HG02610 (cell line): Measurements from ENCODE around the gene AFF3.

Source experiments
- ATAC-seq: cut with Tn5 transposase; IDR thresholded peaks from one replicate; pipeline ENCODE4 v1.9.1; 2021; ENCODE audit warnings: mild to moderate bottlenecking, moderate library complexity; ENCODE audit not compliant: unreplicated experiment

Gene AFF3

DNA sequence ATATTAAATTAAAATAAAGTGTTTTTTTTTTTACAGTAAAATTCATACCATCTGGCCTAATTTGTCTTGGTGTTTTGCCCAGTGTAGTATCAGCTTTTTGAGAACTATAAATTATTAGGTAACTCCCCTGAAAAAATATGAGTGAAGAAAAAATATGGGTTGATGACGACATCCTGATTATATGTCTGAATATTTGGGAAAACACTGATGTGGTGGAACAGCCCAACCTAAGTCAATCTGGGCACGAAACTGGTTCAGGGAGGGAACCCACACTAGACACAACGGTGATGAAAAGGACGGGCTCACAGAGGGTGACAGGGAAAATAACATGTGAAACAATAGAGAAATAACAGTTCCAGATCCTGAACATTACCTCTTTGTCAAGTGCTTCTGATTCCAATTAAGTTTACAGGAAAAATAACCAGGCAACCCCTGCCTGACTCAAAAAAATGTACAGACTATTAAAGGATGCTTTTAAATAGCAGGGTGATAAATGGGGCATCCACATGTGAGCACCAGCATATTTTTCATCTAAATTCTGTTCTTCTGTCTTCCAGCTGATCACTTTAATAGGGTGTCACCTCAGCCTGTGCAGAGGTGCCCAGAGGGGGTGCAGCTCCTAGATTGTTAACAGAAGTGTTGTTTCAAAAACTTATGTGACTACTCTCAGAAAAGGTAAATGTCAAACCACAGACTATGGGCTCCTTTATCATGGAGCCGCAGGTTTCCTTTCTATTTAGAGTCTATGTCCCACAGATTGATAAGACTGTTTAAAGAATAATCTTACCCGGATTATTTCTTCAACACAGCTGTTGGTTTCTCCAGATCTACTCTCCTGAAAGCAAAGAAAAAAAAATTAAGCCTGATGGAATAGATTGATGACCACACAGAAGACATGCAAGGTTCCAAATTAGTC lies 305.4 kb downstream of the AFF3 start:
- ATAC-seq, result no peak

DNA sequence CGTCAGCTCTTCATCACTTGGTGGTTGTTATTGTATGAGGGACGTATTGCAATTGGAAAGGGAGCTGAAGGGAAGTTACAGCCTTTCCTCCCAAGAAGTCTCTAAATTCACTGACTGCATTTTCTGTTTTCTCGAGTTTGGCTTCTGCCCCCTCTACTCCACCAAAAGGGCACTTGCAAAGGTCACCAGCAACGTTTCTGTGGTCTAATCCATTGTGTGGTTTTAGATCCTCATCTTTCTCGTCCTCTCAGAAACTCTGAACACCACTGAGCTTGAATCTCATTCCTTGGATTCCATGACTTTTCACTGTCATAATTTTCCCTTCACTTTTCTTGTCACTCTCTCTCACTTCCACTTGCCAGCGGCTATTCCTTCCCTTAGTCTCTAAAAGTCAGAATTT lies 308.0 kb downstream of the AFF3 start:
- ATAC-seq, result no peak

DNA sequence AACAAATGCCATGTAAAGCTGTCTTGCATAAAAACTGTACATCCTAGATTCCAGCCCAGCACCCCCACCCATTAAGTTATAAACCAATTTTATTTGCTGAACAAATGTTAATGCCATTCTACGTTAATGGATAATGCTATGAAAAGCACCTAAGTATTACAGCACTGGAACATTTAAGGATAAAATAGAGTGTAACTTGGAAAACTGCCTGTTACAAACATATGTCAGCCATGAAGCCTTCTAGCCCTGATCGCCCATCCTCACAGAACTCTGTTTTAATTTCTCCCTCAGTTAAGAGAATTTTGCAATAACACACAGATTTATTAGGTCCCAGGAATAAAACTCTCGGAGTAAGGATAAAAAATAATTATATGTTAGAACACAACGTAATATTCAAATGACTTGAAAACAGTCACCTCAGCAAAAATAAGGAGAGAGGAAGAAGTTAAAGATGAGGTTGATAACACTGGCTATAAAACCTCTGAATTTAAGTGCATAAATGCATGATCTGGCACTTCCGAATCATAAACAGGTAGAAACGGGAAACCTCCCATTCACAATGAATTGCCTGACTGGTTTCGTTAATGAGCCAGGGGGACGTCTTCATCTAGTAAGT lies 308.7 kb downstream of the AFF3 start:
- no peak for ATAC-seq

DNA sequence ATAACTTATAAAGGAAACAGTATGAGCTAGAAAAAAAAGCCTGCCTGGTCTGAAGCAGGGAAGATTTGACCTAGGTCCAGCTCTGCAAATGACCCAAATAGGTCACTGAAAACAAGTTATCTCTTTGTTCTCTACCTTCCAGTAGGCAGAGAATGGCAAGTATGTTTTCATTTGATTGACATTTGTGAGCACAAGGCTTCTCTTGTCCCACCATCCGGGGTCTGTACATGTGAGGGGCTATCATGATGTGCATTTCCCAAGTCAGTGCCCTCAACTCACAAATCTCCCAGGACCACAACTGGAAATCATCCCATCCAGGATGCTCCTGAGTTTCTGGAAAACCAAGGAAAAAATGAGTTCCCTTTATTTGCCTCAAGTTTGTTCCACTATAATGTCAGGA lies 309.5 kb downstream of the AFF3 start:
- ATAC-seq, result no peak

DNA sequence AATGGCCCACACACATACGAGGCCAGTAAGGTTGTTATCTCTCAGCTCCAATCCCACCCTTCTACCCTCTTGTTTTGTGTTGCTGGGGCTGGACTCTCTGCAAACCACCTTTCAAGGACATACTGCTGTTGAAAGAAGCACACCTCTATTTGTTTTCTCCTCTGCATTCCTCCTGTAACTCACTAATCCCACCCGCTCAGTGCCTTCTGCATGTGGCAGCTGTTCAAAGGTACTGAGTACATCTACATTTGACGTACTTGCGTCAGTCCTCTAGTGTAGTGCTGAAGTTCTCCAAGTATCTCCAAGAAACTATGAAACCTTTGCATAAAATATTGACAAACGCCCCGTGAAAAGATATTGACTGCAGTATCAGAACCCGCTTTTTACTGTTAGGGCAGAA lies 310.6 kb downstream of the AFF3 start:
- ATAC-seq, result no peak

DNA sequence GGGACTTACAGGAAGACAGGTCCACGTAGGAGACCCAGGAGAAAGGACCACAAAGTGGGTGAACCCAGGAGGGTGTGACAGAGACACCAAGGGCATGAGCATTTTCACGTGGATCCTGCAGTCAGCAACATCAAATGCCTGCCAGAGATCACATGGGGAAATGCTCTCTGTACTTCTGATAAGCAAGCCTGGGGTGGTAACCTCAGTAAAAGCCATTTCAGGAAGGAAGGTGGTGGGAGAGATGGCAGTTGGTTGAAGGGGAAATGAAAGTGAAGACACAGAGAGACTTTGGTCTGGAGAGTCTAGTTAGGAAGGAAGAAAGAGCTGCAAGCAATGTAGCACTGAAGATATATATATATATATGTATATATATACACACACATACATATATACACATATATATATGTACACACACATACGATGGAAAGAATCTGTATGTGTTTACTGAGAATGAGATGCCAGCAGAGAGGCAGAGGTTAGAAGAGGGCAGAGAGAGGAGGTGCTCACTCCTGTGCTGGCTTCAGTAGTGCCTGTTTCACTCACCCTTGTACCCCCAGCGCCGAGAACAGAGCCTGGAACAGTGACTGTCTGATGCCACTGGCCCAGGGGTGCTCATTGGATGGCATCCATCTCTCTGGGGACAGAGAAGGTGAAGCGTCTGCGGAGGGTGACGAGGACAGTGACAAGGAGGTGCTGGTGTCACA lies 314.9 kb downstream of the AFF3 start:
- no peak for ATAC-seq

DNA sequence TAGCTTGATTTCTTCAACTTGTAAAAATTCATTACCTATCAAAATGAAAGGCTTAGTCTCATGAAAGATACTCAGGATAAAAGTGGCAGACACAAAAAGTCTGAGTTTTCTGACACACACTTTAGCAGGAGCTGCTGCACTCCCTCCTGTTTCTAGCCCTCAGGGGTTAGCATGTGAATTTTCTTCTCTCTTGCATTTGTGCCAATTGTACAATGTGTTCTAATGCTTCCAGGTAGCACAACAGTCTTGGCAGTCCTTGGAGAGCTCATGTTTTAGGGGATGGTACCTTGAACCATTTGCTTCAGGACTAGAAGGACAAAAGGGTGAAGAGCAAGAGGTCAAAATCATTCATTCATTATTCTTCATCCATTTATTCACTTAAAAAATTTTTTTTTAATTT lies 316.8 kb downstream of the AFF3 start:
- ATAC-seq, result no peak

DNA sequence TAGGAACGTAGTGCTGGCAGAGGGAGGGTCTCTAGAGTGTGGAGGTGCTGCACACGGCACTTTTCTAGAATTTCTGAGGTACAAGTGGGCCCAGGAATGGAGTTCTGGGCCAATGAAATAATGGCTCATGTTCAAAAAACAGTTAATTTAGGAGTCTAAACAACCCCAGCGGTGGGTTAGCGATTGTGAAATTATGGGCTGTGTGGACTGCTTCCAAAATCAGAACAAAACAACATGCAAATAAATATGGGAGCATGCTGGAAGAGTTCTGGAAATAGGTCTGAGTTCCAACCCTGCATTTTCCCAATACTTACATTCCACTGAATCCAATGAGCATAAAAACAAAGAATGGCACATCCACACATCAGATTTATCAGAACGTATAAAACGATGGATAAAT lies 317.6 kb downstream of the AFF3 start:
- ATAC-seq, result no peak

DNA sequence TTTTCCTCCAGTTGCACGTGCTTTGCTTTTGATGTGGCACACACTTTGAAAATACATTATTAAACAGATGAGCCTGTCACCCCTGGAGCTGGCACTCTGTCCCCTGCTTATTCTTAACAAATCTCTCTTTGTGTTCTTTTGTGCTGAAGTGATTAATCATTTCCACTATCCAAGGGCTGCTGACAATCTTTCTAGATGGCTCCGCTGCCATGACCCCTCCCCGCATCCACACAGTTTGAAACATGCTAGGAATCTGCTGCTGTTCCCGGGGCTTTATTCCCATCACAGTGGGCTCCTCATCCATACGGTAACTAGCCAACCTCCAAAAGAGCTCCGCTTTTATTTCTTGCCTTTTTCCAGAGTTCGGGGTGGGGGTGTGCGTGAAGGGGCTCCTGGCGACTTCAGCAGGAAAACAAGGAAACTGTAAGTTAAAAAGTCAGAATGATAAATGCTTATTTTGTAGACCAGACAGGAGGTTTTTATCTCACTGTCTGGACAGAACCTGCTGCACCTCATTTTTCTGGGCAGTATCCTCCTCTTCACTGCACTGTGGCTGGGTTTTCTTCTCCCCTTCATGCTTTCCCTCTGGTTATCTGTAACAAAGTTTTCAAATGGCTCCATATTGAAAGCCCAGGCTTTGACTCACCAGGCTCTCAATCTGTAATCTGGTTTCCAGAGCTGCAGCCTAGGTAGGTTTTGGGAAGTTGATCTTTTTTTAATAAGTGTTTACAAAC lies 319.7 kb downstream of the AFF3 start:
- no peak for ATAC-seq

DNA sequence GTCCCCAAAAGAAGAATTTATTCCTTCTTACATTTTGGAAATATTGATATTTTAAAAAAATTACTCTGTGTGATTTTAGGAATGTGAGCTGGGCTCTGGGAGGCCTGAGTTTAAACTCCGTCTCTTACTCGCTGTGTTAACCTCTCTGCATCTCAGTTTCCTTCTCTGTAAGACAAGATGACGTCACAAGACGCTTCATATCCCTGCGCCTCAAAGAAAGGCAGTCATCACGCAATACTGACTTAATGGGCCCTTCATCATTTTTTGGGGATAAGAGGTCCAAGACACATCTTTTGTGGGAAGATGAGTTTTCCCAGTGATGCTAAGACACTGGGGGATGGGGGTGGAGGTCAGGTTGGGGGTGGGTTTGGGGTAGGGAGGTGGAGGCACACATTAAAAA lies 320.4 kb downstream of the AFF3 start:
- no peak for ATAC-seq

DNA sequence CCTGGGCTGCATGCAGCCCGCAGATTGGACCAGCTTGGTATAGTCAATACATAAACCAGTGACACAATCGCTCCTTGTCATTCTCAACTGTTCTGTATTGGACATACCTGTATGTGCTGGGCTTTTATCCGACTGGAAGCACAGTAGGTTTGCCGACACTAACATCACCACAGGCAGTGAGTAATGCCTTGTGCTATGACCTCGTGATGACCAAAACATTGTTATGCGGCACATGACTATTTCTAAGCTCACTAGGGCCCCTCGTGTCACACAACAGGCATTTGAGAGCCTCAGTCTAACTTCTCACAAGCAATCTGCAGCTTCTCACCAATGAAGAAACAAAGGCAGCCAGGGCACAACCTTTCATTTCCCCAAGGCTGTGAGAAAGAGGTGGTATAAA lies 320.8 kb downstream of the AFF3 start:
- ATAC-seq, result no peak

DNA sequence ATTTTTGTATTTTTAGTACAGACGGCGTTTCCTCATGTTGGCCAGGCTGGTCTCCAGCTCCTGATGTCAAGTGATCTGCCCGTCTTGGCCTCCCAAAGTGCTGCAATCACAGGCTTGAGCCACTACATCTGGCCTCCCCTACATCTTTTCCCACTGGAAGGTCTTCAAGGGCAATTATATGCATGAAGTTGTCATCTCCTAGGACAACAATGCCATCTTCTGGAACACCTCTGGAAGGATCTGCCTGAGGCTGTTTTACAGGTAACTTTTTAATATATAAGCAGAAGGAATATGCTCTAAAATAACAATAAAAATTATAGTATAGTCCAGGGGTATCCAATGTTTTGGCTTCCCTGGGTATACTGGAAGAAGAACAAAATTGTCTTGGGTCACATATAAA lies 321.4 kb downstream of the AFF3 start:
- no peak for ATAC-seq

DNA sequence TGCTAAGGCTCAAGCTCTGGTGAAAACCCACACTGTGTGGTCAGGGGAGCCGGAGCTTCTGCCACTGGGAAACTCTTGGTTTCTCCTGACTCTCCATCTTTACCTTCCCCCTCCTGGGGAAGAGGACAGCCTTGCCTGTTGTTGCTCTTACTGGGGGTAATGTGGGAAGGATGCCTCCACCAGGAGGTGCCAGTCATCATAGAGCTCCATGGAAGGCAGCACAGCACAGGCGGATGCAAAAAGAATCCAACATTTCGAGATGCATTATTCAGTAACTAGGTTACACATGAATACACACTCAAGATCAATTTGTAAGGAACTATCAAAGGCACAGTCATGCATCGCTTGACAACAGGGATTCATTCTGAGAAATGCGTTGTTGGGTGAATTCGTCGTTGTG lies 322.6 kb downstream of the AFF3 start:
- no peak for ATAC-seq

DNA sequence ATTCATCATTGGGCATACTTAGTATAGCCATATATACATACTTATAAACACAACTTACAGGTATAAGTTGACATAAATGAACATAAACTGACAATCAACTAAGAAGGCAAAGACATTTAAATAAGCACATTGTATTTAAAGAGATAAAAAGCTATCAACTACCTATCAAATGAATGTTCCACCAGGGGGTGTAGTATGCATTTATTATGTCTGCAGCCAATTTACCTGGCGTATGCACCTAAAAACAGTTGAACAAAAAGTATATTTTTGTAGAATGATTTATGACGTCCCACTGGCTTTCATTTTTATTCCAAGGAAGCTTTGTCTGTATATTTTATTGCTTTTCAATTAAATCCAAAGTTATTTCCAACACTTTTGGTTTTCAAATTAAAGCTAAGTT lies 323.5 kb downstream of the AFF3 start:
- ATAC-seq, result no peak

DNA sequence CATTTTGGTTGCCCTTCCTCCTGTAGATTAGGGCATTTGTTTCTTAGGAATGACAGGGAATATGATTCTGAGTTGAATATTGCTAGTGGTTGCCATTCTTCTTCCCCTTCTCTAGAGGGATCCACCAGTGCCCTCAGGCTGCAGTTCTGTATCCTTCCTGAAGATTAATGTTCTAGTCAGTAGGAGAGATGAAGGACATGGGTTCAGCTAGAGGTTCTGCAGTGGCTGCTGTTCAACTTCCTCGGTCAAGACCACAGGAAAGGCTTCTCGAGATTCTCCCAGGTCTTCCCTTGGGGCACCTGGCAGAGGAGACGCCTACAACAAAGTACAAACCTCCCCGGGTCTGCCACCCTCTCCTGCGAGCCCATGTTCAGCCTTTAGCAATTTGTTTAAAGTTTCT lies 325.5 kb downstream of the AFF3 start:
- no peak for ATAC-seq

DNA sequence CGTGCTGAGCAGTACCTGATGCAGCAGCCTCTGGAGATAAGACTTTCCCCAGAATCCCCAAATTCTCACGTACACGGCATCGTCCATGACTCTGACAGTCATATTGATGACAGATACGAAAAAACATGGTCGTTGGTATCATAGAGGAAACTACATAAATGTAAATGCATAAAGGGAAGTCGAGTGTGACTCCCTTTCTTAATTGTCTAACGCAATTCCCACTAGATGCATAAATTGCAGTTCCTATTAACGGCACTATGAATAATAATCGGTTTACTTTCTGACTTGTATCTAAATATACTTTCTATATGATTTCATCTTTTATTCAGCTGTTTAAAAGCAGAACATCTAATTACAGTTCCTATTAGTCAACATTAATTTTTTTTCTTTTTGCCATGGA lies 330.0 kb downstream of the AFF3 start:
- no peak for ATAC-seq

DNA sequence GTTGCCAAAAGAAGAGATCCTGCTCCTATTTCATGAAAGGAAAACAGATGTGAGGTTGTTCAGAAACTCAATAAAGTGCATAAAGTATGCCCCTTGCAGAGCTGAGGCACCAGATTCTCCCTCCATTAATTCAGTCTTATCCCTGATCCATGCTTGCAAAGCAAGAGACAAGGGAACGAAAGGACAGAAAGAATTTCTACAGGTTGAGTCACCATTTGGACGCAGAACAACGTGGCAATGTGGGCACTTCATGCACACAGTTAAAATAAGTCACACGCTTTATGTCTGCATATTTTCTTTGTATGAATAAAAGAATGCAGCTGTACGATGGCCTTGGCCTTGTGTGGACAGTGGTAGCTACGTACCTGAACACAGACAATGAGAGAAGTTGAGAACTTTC lies 330.8 kb downstream of the AFF3 start:
- no peak for ATAC-seq

DNA sequence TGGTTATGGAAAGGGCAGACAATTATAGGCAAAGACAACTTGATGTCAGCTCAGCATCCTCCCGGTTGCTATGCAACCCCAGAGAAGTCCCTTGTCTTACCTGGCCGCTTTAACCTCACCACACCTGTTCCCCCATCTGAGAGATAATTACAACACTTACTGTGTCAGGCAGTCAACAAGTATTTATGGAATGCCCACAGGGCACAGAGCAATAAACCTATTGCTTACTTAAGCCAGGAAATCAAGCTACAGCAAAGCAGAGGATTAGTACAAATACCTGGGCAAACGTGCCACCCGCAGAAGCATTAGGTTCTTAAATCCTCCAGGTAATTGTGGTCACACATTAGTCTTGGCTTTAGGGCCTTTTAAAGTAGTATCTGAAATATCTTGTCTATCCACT lies 332.2 kb downstream of the AFF3 start:
- no peak for ATAC-seq

DNA sequence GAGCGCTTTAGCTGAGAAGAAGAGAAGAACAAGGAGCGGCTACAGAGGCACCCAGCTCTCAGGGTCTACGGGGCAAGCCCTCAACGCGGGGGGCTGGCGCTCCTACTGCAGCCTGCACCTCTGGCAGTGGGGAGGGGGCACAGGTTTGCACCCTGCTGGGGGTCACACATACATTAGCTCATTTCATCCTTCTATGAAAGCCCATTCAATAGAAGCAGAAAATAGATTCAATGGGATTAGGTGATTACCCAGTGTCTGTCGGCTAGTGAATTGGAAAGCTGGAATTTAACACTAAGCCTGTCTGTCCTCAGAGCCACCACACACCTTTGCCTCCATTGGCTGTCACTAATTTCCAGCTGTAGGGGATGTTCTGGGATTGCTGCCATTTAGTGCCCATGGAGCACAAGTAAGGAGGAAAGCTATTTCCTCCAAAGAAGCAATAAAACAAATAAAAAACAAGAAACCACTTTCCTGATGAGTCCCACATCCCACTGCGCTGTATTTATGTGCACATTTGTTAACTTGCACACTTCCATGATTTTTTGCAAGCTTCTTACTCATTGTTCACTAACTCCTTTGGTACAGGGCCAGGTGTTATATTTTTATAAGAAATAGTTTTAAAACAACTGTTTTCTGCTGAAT lies 333.0 kb downstream of the AFF3 start:
- no peak for ATAC-seq

DNA sequence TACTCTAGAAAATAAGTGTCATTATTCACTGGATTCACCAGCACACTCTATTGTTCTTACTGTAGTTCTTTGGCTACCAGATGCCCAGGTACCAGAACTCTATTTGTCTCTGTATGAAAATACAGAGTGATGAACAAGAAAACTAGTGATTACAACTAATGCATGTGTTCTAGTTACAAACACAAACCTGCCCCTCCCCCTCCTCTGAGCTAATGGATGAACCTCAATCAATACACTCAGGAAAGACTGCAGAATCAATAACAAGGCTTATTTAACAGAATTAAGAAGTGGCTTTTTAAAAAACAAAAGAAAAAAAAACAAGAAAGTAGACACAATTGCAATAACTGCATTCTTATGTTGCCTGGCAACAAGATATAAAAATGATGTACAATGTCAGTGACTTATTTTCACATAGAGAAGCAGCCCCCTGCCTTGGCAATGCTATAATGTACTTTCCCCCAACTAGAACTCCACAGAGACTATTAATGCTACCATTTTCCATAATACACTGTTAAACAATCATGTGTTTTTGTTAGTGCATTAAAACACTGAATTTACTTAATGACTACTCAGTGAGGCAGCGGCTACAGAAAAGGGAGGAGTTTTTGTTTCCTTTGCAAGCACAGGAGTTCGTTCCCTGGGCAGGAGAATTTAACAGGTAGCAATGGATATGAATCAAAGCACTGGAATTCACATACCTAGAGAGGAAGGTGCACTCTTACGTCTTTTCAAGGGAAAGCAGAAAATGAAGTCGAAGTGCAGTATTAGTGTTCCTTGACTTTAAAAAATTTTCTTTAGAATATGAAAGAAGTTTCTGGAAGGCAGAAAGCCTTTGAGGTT lies 333.8 kb downstream of the AFF3 start:
- no peak for ATAC-seq
